ENCODE measurements around the gene ALS2CL. TPM values are rescaled to one million over a fixed set of nuclear protein-coding genes. Genes with fewer than 3 reads are reported as not detected.

ALS2CL gene
- total RNA-seq, 1 experiment from 2014 or later: 16.4 TPM

- intact Hi-C loops (cut with micrococcal nuclease): no loop called here
- TF ChIP-seq SRF (IDR thresholded peaks at IDR 0.05; ENCODE audit: low read depth) (no peak), CEBPB (IDR thresholded peaks at IDR 0.05; ENCODE audit: low read depth) (no peak), SP1 (IDR thresholded peaks at IDR 0.05; ENCODE audit: low read depth) (no peak), EGR1 (IDR thresholded peaks at IDR 0.05; ENCODE audit: low read depth) (no peak), POLR2AphosphoS5 (IDR thresholded peaks at IDR 0.05; ENCODE audit: low read depth, low read length) (no peak), POLR2A (IDR thresholded peaks at IDR 0.05; ENCODE audit: borderline replicate concordance, extremely low read depth, insufficient read depth, insufficient read length) (no peak), ELF1 (IDR thresholded peaks at IDR 0.05; ENCODE audit: borderline replicate concordance, low read depth) (no peak), EZH2phosphoT487 (IDR thresholded peaks at IDR 0.05; ENCODE audit: borderline replicate concordance) (no peak)
- ATAC-seq (no peak), DNase-seq (ENCODE audit: low read depth, low spot score) (no peak)
- Histone ChIP-seq H3K79me2 (ENCODE audit: insufficient read depth, low read length) (no peaks in the 10 kb centered on the region), H3K4me1 (ENCODE audit: control insufficient read depth in 1 of 2, insufficient read depth in 2 of 2, low read length in 2 of 2) (no peaks in the 10 kb centered on the region), H2AFZ (ENCODE audit: low read depth, low read length, poor library complexity, severe bottlenecking) (no peak overlapping the region), H3K27me3 (ENCODE audit: insufficient read depth, low read length) (no peaks in the 10 kb centered on the region), H3K27ac (ENCODE audit: low read depth, low read length) (no peak overlapping the region), H3K9ac (ENCODE audit: low read length) (no peak overlapping the region), H3K9me2 (ENCODE audit: insufficient read depth) (no peaks in the 10 kb centered on the region), H3K9me3 (ENCODE audit: control insufficient read depth in 1 of 2, insufficient read depth in 1 of 2, low read depth in 1 of 2, low read length in 2 of 2) (no peaks in the 10 kb centered on the region; a peak in 1 of 4 replicates), H3K4me3 (replicated peaks in 1 of 2; ENCODE audit: low read depth in 1 of 2, low read length in 2 of 2) (no peak overlapping the region), H3K4me2 (ENCODE audit: low read length) (no peak overlapping the region), H3K36me3 (ENCODE audit: control insufficient read depth in 1 of 2, insufficient read depth in 2 of 2, low read length in 2 of 2) (no peaks in the 10 kb centered on the region), H4K20me1 (ENCODE audit: insufficient read depth) (no peaks in the 10 kb centered on the region)
- ChIA-PET RAD21 (ENCODE audit: low non-redundant PET in 1 of 2, low total read pairs in 2 of 2, uncharacterized antibody in 2 of 2, unreplicated experiment in 2 of 2) (no interaction called here), CTCF (interaction anchor here (1.1 kb wide), 1 partner anchor 10 kb away, joined by 5 read pairs; no protein-coding TSS in a partner anchor), POLR2A (no interaction called here)
- BruUV-seq (replicated peaks): no TSS peak
Measured at GRCh38 chr3:46639221-46639620, 54.3 kb downstream of the ALS2CL start.

- no peak for TF ChIP-seq ZFX (IDR thresholded peaks at IDR 0.05)
- TF ChIP-seq, protein P1, sequence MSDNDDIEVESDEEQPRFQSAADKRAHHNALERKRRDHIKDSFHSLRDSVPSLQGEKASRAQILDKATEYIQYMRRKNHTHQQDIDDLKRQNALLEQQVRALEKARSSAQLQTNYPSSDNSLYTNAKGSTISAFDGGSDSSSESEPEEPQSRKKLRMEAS (IDR thresholded peaks at IDR 0.05): no peak
- TF ChIP-seq SRF (IDR thresholded peaks at IDR 0.05; ENCODE audit: low read depth): no peak
- no peak for TF ChIP-seq EZH2 (IDR thresholded peaks at IDR 0.05)
- TF ChIP-seq POLR2AphosphoS5 (IDR thresholded peaks at IDR 0.05; ENCODE audit: low read depth, low read length): no peak
- TF ChIP-seq EGR1 (IDR thresholded peaks at IDR 0.05; ENCODE audit: low read depth): no peak
- no peak for TF ChIP-seq RAD21 (IDR thresholded peaks at IDR 0.05; ENCODE audit: low read depth)
- no peak for TF ChIP-seq ZNF274 (IDR thresholded peaks at IDR 0.05; ENCODE audit: low read depth, low read length)
- TF ChIP-seq ATF3 (IDR thresholded peaks at IDR 0.05): no peak
- TF ChIP-seq, protein P2, sequence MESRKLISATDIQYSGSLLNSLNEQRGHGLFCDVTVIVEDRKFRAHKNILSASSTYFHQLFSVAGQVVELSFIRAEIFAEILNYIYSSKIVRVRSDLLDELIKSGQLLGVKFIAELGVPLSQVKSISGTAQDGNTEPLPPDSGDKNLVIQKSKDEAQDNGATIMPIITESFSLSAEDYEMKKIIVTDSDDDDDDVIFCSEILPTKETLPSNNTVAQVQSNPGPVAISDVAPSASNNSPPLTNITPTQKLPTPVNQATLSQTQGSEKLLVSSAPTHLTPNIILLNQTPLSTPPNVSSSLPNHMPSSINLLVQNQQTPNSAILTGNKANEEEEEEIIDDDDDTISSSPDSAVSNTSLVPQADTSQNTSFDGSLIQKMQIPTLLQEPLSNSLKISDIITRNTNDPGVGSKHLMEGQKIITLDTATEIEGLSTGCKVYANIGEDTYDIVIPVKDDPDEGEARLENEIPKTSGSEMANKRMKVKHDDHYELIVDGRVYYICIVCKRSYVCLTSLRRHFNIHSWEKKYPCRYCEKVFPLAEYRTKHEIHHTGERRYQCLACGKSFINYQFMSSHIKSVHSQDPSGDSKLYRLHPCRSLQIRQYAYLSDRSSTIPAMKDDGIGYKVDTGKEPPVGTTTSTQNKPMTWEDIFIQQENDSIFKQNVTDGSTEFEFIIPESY (IDR thresholded peaks at IDR 0.05; ENCODE audit: extremely low read depth, insufficient replicate concordance, low read length): no peak
- Histone ChIP-seq H3K27ac (ENCODE audit: low read depth, low read length) (no peak overlapping the region), H3K9me3 (ENCODE audit: control insufficient read depth in 1 of 2, insufficient read depth in 1 of 2, low read depth in 1 of 2, low read length in 2 of 2) (no peaks in the 10 kb centered on the region), H3K36me3 (ENCODE audit: control insufficient read depth in 1 of 2, insufficient read depth in 2 of 2, low read length in 2 of 2) (no peaks in the 10 kb centered on the region), H3K4me2 (ENCODE audit: low read length) (no peak overlapping the region), H2AFZ (ENCODE audit: low read depth, low read length, poor library complexity, severe bottlenecking) (no peak overlapping the region), H3K27me3 (ENCODE audit: insufficient read depth, low read length) (no peaks in the 10 kb centered on the region), H3K9me2 (ENCODE audit: insufficient read depth) (no peaks in the 10 kb centered on the region), H4K20me1 (ENCODE audit: insufficient read depth) (no peaks in the 10 kb centered on the region), H3K4me1 (ENCODE audit: control insufficient read depth in 1 of 2, insufficient read depth in 2 of 2, low read length in 2 of 2) (peaks cover 0 to 4% of the 10 kb centered on the region in 2 experiments; a peak in 1 of 4 replicates), H3K4me3 (replicated peaks in 1 of 2; ENCODE audit: low read depth in 1 of 2, low read length in 2 of 2) (no peak overlapping the region), H3K9ac (ENCODE audit: low read length) (no peak overlapping the region), H3K79me2 (ENCODE audit: insufficient read depth, low read length) (no peaks in the 10 kb centered on the region)
- DNase-seq (ENCODE audit: low read depth, low spot score): no peak
- ChIA-PET POLR2A (no interaction called here), CTCF (no interaction called here), RAD21 (ENCODE audit: low non-redundant PET in 1 of 2, low total read pairs in 2 of 2, uncharacterized antibody in 2 of 2, unreplicated experiment in 2 of 2) (no interaction called here)
- intact Hi-C loops (cut with micrococcal nuclease): no loop called here
- ATAC-seq: no peak
- no TSS peak for BruUV-seq (replicated peaks)
Measured at GRCh38 chr3:46634856-46635255, 58.6 kb downstream of the ALS2CL start.

Data from HCT116 (cell line).